Thymus (tissue), 11 donors: Measurements from ENCODE around the gene RCC2. TPM values are rescaled to one million over a fixed set of nuclear protein-coding genes. Genes with fewer than 3 reads are reported as not detected.

Experiments used
- DNase-seq, 9 donors: peaks; one replicate each; pipeline ENCODE4 v3.0.0-alpha.2; 2013; ENCODE audit warnings: low spot score in 9 of 9, low read depth in 6 of 9, missing footprints in 1 of 9
- H3K27ac ChIP-seq, 2 donors: one replicate each; pipeline ENCODE4 v1.5.1; 2013; ENCODE audit warnings: control low read depth in 1 of 2, low read depth in 1 of 2, low read length in 1 of 2, mild to moderate bottlenecking in 1 of 2, moderate library complexity in 1 of 2
- H3K27me3 ChIP-seq, 2 donors: one replicate each; pipeline ENCODE4 v1.5.1; 2013; ENCODE audit warnings: low read length in 1 of 2; ENCODE audit not compliant: control insufficient read depth in 2 of 2, insufficient read depth in 1 of 2
- H3K36me3 ChIP-seq, 2 donors: one replicate each; pipeline ENCODE4 v1.5.1; 2013; ENCODE audit warnings: low read length in 1 of 2, mild to moderate bottlenecking in 1 of 2, moderate library complexity in 1 of 2; ENCODE audit not compliant: control insufficient read depth in 2 of 2, insufficient read depth in 2 of 2
- H3K4me1 ChIP-seq, 2 donors: one replicate each; pipeline ENCODE4 v1.5.1; 2013; ENCODE audit warnings: low read length in 2 of 2; ENCODE audit not compliant: control insufficient read depth in 2 of 2, insufficient read depth in 2 of 2
- H3K4me3 ChIP-seq, 2 donors: one replicate each; pipeline ENCODE4 v1.5.1; 2013; ENCODE audit warnings: low read length in 2 of 2, control low read depth in 1 of 2, mild to moderate bottlenecking in 1 of 2
- H3K9me3 ChIP-seq, 2 donors: one replicate each; pipeline ENCODE4 v1.5.1; 2013; ENCODE audit warnings: low read length in 1 of 2, mild to moderate bottlenecking in 1 of 2; ENCODE audit not compliant: control insufficient read depth in 2 of 2, insufficient read depth in 1 of 2
- WGBS: extraction: QIAGEN DNeasy Blood & Tissue Kit; methylation state at CpG from one replicate; pipeline ENCODE4 v1.1.7; 2013; 5-methylcytosine and 5-hydroxymethylcytosine counted together
- polyA plus RNA-seq: library from polyadenylated mRNA; stranded (reverse); fragments of 200-250 nt; gene quantifications from one replicate; pipeline ENCODE4 v1.2.3, GENCODE V29; 2013
- total RNA-seq: library from RNA; stranded (reverse); fragments of 120-200 nt; gene quantifications from one replicate; pipeline ENCODE4 v1.2.4, GENCODE V29; 2013
- donor health status: healthy.

The RCC2 gene
- total and polyA plus RNA-seq, 2 donors = 56.8 to 65.2 TPM

DNA sequence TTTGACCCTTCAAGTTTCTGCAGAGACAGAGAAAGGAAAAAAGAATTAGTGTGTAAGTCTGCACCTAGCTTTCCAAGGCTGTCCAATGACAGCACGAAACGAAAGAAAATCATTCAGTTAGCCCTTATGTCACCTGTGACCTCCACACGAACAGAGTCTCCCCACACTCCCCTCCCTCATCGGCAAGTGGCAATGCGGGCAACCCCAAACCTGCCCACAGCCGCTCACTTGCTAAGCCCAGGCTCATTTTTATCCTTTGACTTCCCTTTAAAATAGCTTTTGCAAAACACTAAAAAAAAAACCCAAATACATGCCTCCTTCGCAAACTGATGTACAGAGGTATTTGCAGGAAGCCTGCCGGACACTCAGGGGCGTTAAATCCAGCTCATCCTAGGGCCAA lies 10.3 kb downstream of the RCC2 start:
- no peak for DNase-seq
- no peaks in the 10 kb centered on the region for H3K27me3 ChIP-seq
- peaks cover 77 to 79% of the 10 kb centered on the region in 2 donors for H3K36me3 ChIP-seq
- no peak overlapping the region for H3K4me3 ChIP-seq
- no peak overlapping the region for H3K27ac ChIP-seq
- H3K4me1 ChIP-seq = peaks cover 0 to 4% of the 10 kb centered on the region in 2 donors
- H3K9me3 ChIP-seq = no peaks in the 10 kb centered on the region
- 95% methylated on average over 9 of the region's 9 CpGs for WGBS

DNA sequence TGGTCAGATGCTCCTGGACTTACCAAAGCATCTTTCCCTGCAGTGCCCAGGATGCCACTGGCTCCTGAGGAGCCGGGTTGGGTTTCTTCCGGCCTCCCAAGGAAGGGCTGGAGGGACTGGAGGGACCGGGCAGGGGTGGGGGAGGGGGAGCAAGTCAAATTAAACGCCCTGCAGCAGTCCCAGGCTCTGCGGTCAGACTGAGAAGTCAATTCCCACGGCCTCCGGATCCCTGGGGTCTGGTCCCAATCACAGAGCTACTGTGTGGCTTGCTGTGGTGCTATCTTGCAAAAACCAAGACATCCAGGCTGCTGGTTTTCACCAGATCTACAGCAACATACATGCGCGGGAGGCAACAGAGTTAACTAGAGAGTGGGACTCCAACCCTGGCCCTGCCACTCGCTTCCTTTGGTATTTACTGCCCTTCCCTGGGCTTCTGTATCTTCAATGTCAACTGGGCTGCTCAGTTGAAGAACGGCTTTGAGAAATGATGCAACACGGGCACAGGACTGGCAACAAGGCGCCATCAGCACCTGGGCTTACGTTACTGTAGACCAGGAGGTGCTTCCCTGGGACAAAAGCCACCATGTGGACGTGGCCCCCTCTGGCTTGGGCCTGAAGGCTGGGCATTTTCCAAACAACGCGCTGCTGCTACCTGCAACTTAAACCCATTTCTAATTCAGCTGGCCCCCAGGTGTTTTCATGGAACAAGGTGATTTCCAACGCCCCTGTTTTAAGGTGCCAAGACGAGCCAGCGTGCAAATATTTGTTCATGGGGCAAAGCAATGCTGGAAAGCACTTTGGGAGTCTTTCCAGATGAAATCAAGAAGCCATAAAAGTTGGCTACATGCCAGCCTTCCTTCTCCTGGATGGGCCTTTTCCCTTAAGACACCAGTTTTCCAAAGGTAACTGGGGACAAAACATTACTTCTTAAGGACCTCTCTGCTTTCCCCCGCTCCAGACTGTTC lies 11.5 kb downstream of the RCC2 start:
- Histone ChIP-seq H3K27me3 (no peaks in the 10 kb centered on the region), H3K9me3 (no peaks in the 10 kb centered on the region), H3K27ac (no peak overlapping the region), H3K4me1 (peaks cover 0 to 4% of the 10 kb centered on the region in 2 donors), H3K36me3 (peaks cover 77 to 80% of the 10 kb centered on the region in 2 donors), H3K4me3 (no peak overlapping the region)
- 96% methylated on average over 21 of the region's 21 CpGs for WGBS
- DNase-seq = no peak

- H3K27me3 ChIP-seq = no peaks in the 10 kb centered on the region
- DNase-seq = no peak
- H3K27ac ChIP-seq = no peak overlapping the region
- WGBS = 98% methylated on average over 18 of the region's 18 CpGs
- H3K4me1 ChIP-seq = no peaks in the 10 kb centered on the region
- no peak overlapping the region for H3K4me3 ChIP-seq
- H3K9me3 ChIP-seq = no peaks in the 10 kb centered on the region
- peaks cover 82 to 84% of the 10 kb centered on the region in 2 donors for H3K36me3 ChIP-seq
Observed at GRCh38 chr1:17425806-17426600, 13.5 kb downstream of the RCC2 start.

- no peak for DNase-seq
- Histone ChIP-seq H3K36me3 (peaks cover 84 to 91% of the 10 kb centered on the region in 2 donors), H3K27me3 (no peaks in the 10 kb centered on the region), H3K9me3 (no peaks in the 10 kb centered on the region), H3K27ac (no peak overlapping the region), H3K4me1 (no peaks in the 10 kb centered on the region), H3K4me3 (no peak overlapping the region)
- WGBS = 91% methylated on average over 13 of the region's 13 CpGs
Observed at GRCh38 chr1:17423781-17424245, 15.7 kb downstream of the RCC2 start.

- Histone ChIP-seq H3K27ac (no peak overlapping the region), H3K9me3 (no peaks in the 10 kb centered on the region), H3K4me3 (no peak overlapping the region), H3K36me3 (peaks cover 82 to 89% of the 10 kb centered on the region in 2 donors), H3K4me1 (no peaks in the 10 kb centered on the region), H3K27me3 (no peaks in the 10 kb centered on the region)
- WGBS = 90% methylated on average over 7 of the region's 7 CpGs
- DNase-seq = no peak
Observed at GRCh38 chr1:17422461-17422860, 17.0 kb downstream of the RCC2 start.

GRCh38 chr1:17420391-17420918 lies 19.0 kb downstream of the RCC2 start:
- Histone ChIP-seq H3K4me3 (no peak overlapping the region), H3K27me3 (no peaks in the 10 kb centered on the region), H3K4me1 (no peaks in the 10 kb centered on the region), H3K36me3 (peaks cover 80 to 87% of the 10 kb centered on the region in 2 donors), H3K27ac (no peak overlapping the region), H3K9me3 (no peaks in the 10 kb centered on the region)
- 96% methylated on average over 6 of the region's 6 CpGs for WGBS
- DNase-seq = no peak

- Histone ChIP-seq H3K27ac (no peak overlapping the region), H3K36me3 (peaks cover 80 to 86% of the 10 kb centered on the region in 2 donors), H3K27me3 (no peaks in the 10 kb centered on the region), H3K9me3 (no peaks in the 10 kb centered on the region), H3K4me1 (no peaks in the 10 kb centered on the region), H3K4me3 (no peak overlapping the region)
- peak in 6 of 9 donors; percentile 19 to 61 (median 46) for DNase-seq
- WGBS = 59% methylated on average over 42 of the region's 42 CpGs
Observed at GRCh38 chr1:17419626-17420328, 19.7 kb downstream of the RCC2 start.

DNA sequence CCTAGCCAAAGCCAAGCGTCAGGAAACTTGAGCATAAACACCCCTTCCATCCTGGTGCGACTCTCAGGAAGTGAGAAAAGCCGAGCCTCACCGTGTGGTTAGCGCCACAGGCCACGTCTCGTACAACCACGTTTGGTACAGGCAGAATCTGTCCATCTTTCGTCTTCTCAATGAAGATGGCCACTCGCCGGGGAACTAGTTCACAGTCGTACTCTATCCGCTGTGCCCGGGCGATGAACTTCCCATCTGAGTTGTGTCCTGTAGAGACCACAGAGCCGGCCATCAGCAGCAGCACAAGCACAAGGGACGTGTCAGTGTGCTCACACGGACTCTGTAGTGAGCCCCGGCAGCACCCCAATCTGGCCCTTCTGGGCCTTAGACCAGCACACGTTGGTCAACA lies 23.1 kb downstream of the RCC2 start:
- Histone ChIP-seq H3K9me3 (no peaks in the 10 kb centered on the region), H3K36me3 (peaks cover 85 to 90% of the 10 kb centered on the region in 2 donors), H3K27ac (no peak overlapping the region), H3K4me1 (no peaks in the 10 kb centered on the region), H3K27me3 (no peaks in the 10 kb centered on the region), H3K4me3 (no peak overlapping the region)
- DNase-seq = no peak
- WGBS = 97% methylated on average over 20 of the region's 20 CpGs
